ENCODE data around the gene KIR2DL3.
"Not testable (repeated sequence)": the region's sequence is repeated elsewhere in the genome, so short reads cannot be mapped to it uniquely, and the experiment has no call there.

The KIR2DL3 gene

DNA sequence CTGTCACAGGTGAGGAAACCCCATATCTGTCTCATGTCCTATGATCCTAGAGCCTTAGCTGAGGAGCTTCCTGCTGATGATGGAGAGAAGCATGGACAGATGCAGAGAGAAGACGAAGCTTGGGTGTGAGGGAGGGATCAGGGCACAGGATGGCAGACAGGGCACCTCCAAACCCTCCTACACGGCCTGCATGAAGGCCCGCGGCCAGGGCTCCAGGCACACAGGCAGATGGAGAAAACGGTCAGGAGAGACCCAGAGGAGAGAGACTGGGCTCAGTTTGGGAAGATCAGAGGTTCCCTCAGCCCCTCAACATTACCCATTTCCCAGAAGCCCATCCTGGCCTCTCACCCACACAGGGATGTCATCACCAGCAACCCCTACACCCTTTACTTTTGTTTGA is 5.8 kb downstream of the KIR2DL3 start:
- DNase-seq, result not testable (repeated sequence)

DNA sequence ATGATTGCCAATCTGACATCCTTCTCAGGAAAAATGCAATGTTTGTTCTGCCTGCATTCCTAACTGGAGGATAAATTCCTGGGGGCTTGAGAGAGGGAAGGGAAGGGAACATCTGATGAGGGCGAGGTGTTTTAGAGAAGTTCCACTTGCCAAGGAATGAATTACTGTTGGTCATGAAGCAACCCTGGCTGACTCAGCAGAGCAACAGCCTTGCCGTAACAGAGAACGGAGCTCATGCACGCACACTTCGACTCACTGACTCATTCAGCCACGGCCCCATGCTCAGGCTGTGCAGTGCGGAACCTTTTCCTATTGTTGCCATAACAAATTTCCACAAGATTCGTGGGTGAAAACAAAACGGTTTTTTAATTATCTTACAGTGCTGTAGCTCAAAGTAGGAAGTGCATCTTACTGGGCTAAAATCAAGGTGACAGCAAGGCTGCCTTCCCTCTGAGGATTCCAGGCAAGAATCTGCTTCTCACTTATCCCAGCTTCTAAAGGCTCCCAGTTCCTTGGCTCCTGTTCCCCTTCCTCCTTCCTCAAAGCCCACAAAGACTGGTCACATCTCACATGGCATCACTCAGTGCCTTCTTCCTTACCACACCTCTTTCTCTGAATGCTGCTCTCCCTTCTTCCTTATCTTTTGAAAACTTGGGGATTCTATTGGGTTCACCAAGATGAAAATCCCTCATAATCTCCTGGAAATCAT is 9.5 kb downstream of the KIR2DL3 start:
- DNase-seq, result not testable (repeated sequence)

- not testable (repeated sequence) for DNase-seq
Observed at GRCh38 chr19:54750276-54750675, 12.0 kb downstream of the KIR2DL3 start.

DNA sequence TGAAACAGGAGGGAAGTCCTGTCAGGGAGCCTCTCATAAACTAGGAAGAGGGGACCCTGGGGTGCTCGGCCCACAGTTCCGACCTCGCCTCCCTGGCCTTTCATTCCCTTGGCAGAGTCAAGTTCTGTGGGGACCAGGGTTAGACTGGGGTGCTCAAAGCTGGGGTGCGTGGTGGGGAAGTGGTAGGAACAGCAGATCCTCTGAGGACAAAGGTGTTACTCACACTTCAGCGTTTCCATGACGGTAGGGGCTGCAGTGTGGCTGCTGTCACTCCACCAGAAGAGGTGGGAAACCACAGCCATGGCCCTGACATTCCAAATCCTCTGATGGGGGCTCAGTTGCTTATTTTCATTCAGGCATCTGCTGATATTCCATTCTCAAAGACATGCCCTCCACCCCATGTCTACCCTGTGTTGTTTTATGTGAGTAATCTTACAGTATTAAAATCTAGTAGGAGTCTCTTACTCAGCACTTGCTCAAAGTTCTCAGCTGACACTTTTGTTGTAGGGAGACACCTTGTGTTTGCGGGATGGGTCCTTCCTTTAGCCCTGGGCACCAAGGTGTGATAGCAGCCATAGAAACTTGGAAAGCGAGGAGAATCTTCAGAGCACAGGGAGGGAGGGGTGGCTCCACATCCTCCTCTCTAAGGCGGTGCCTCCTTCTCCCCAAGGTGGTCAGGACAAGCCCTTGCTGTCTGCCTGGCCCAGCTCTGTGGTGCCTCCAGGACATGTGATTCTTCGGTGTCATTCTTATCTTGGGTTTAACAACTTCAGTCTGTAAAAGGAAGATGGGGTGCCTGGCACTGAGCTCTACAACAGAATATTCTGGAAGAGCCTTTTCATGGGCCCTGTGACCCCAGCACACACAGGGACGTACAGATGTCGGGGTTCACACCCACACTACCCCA is 18.1 kb downstream of the KIR2DL3 start:
- DNase-seq, result not testable (repeated sequence)

DNA sequence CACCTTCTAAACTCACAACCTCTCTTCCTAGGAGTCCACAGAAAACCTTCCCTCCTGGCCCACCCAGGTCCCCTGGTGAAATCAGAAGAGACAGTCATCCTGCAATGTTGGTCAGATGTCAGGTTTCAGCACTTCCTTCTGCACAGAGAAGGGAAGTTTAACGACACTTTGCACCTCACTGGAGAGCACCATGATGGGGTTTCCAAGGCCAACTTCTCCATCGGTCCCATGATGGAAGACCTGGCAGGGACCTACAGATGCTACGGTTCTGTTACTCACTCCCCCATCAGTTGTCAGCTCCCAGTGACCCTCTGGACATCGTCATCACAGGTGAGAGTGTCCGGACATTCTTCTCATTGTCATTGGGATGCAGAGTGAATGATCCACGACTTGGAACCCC is 20.3 kb downstream of the KIR2DL3 start:
- DNase-seq, result not testable (repeated sequence)

GRCh38 chr19:54764219-54764618 is 25.9 kb downstream of the KIR2DL3 start:
- not testable (repeated sequence) for DNase-seq

- DNase-seq, result not testable (repeated sequence)
Observed at GRCh38 chr19:54766464-54766863, 28.2 kb downstream of the KIR2DL3 start.

DNA sequence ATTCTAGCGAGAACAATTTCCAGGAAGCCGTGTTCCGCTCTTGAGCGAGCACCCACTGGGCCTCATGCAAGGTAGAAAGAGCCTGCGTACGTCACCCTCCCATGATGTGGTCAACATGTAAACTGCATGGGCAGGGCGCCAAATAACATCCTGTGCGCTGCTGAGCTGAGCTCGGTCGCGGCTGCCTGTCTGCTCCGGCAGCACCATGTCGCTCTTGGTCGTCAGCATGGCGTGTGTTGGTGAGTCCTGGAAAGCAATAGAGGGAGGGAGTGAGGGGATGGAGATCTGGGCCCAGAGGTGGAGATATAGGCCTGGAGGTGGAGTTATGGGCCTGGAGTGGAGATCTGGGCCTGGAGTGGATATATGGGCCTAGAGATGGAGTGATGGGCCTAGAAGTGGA is 31.3 kb downstream of the KIR2DL3 start, which contains the start of gene KIR2DL1:
TSS of gene KIR2DL1 (plus strand) at position 148 of the 400 bp plus-strand sequence. CDS start at position 206, 58 bp downstream.
- not testable (repeated sequence) for DNase-seq

- not testable (repeated sequence) for DNase-seq
Observed at GRCh38 chr19:54770511-54770910, 32.2 kb downstream of the KIR2DL3 start.

GRCh38 chr19:54771018-54771960 is 33.0 kb downstream of the KIR2DL3 start:
- not testable (repeated sequence) for DNase-seq

DNA sequence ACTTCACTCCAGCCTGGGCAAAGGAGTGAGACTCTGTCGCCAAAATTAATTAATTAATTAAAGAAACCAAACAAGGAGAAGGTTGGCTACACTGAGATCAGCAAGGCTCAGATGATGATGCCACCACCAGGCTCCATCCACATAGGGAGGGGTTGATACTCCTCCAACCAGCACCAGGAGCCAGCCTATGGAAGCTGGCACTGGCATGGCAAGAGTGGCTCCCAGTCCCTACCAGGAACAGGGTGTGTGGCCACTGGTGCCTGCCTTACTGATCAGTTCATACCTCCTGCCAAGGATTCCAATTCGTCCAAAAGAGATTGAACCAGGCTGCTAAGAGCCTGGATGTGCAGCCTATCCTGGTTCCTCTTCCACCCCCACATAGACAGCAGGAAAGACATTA is 34.4 kb downstream of the KIR2DL3 start:
- DNase-seq, result not testable (repeated sequence)

GRCh38 chr19:54775095-54775815 is 36.9 kb downstream of the KIR2DL3 start:
- not testable (repeated sequence) for DNase-seq

GRCh38 chr19:54775830-54776229 is 37.5 kb downstream of the KIR2DL3 start:
- DNase-seq, result not testable (repeated sequence)

GRCh38 chr19:54777851-54778250 is 39.5 kb downstream of the KIR2DL3 start:
- DNase-seq, result not testable (repeated sequence)

DNA sequence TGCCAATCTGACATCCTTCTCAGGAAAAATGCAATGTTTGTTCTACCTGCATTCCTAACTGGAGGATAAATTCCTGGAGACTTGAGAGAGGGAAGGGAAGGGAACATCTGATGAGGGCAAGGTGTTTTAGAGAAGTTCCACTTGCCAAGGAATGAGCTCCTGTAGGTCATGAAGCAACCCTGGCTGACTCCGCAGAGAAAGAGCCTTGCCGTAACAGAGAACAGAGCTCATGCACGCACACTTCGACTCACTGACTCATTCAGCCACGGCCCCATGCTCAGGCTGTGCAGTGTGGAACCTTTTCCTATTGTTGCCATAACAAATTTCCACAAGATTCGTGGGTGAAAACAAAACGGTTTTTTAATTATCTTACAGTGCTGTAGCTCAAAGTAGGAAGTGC is 40.6 kb downstream of the KIR2DL3 start:
- DNase-seq, result not testable (repeated sequence)

DNA sequence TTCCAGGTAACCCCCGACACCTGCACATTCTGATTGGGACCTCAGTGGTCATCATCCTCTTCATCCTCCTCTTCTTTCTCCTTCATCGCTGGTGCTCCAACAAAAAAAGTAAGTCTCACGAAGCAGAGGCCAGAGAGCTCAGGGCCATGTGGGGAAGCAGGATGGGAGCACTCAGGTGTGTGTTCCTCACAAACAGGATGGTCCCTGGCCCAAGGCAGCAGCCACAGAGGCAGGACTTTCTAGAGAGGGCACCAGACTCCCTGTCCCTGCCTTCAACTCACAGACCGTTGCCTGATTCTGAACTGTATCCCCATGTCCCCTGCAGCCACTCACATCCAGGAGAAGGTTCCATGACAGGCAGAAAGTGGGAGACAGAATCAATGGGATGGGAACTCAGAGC is 44.6 kb downstream of the KIR2DL3 start:
- not testable (repeated sequence) for DNase-seq

DNA sequence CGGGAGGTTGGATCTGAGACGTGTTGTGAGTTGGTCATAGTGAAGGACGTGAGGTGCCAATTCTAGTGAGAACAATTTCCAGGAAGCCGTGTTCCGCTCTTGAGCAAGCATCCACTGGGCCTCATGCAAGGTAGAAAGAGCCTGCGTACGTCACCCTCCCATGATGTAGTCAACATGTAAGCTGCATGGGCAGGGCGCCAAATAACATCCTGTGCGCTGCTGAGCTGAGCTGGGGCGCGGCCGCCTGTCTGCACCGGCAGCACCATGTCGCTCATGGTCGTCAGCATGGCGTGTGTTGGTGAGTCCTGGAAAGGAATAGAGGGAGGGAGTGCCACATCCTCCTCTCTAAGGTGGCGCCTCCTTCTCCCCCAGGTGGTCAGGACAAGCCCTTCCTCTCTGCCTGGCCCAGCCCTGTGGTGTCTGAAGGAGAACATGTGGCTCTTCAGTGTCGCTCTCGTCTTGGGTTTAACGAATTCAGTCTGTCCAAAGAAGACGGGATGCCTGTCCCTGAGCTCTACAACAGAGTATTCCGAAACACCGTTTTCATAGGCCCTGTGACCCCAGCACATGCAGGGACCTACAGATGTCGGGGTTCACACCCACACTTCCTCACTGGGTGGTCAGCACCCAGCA is 47.9 kb downstream of the KIR2DL3 start:
- not testable (repeated sequence) for DNase-seq

DNA sequence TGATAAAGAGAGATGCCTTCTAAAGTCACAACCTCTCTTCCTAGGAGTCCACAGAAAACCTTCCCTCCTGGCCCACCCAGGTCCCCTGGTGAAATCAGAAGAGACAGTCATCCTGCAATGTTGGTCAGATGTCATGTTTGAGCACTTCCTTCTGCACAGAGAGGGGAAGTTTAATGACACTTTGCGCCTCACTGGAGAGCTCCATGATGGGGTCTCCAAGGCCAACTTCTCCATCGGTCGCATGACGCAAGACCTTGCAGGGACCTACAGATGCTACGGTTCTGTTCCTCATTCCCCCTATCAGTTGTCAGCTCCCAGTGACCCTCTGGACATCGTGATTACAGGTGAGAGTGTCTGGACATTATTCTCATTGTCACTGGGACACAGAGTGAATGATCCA is 49.8 kb downstream of the KIR2DL3 start:
- not testable (repeated sequence) for DNase-seq

DNA sequence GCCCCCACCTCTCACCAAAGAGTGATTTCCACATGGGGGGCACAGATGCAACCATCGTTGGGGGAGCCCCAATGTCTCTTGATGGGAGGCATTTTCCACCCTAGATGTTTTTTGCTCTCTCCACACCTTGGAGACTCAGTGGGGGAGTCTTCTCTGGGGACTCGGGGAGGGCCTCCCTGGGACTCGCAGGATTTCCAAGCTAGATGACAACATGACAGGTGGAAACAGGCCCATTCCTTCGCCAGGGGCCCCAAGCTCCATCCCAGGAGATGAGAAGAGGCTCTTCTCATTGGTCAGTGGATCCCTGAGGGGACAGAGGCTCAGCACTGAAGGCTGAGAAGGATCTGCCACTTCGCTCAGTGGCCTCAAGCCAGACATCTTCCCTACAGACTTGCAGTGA is 52.4 kb downstream of the KIR2DL3 start:
- no peak for DNase-seq

GRCh38 chr19:54791476-54791875 is 53.2 kb downstream of the KIR2DL3 start:
- no peak for DNase-seq

DNA sequence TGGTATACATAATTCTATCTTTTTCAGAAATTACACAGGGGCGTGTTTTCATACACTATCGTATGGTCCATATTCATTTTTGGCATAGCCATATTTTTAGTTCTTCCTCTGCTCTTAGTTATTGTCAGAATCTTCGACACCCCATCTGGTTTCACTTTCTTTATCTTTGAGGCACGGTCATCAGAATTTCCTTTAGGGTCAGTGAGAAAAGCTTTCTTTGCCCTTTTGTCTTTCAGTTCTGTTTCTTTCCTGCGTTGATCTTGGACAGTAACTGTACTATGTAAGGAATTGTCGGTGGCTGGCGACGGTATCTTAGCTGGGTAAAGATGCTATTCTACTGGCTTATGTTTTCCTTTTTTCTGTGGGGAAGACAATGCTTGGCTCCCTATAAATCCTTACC is 54.5 kb downstream of the KIR2DL3 start:
- no peak for DNase-seq

Data from activated T-cell treated with anti-CD3 and anti-CD28 coated beads, Interleukin-2, amount 50 U/mL, for 48 hours (primary cell).